Activated T-cell treated with anti-CD3 and anti-CD28 coated beads for 24 hours (primary cell): ENCODE data around the gene SUSD1.
"Not testable (repeated sequence)": the region's sequence is repeated elsewhere in the genome, so short reads cannot be mapped to it uniquely, and the experiment has no call there.

ENCODE experiments used
- DNase-seq: peaks from one replicate; pipeline ENCODE4 v3.0.0-alpha.2; 2020; ENCODE audit warnings: low read depth

The SUSD1 gene

GRCh38 chr9:112174965-112175795 is at the start of gene SUSD1:
SUSD1 (minus strand) TSS chr9:112175297; CDS start chr9:112175235, 62 bp downstream.
- no peak for DNase-seq

GRCh38 chr9:112224401-112225289 is 49.5 kb upstream of the SUSD1 start:
- no peak for DNase-seq

- DNase-seq: no peak
Observed at GRCh38 chr9:112218908-112219307, 43.8 kb upstream of the SUSD1 start.

GRCh38 chr9:112212926-112213325 is 37.8 kb upstream of the SUSD1 start:
- no peak for DNase-seq

- DNase-seq: no peak
Observed at GRCh38 chr9:112207451-112207850, 32.4 kb upstream of the SUSD1 start.

GRCh38 chr9:112203536-112203935 is 28.4 kb upstream of the SUSD1 start:
- no peak for DNase-seq

- no peak for DNase-seq
Observed at GRCh38 chr9:112200711-112201110, 25.6 kb upstream of the SUSD1 start.

- no peak for DNase-seq
Observed at GRCh38 chr9:112198646-112199045, 23.5 kb upstream of the SUSD1 start.

GRCh38 chr9:112194969-112195431 is 19.9 kb upstream of the SUSD1 start:
- no peak for DNase-seq

- DNase-seq: no peak
Observed at GRCh38 chr9:112193572-112194288, 18.6 kb upstream of the SUSD1 start.

GRCh38 chr9:112190320-112190719 is 15.2 kb upstream of the SUSD1 start:
- not testable (repeated sequence) for DNase-seq

GRCh38 chr9:112188884-112189283 is 13.8 kb upstream of the SUSD1 start:
- DNase-seq: no peak

GRCh38 chr9:112187404-112187803 is 12.3 kb upstream of the SUSD1 start:
- no peak for DNase-seq

- no peak for DNase-seq
Observed at GRCh38 chr9:112186695-112187094, 11.6 kb upstream of the SUSD1 start.

- DNase-seq: no peak
Observed at GRCh38 chr9:112184946-112185345, 9.8 kb upstream of the SUSD1 start.

- no peak for DNase-seq
Observed at GRCh38 chr9:112184221-112184620, 9.1 kb upstream of the SUSD1 start.

GRCh38 chr9:112180387-112180881 is 5.3 kb upstream of the SUSD1 start:
- peak; percentile 36 for DNase-seq

- no peak for DNase-seq
Observed at GRCh38 chr9:112179816-112180215, 4.7 kb upstream of the SUSD1 start.

- DNase-seq: no peak
Observed at GRCh38 chr9:112176524-112176923, 1.4 kb upstream of the SUSD1 start.

- no peak for DNase-seq
Observed at GRCh38 chr9:112175796-112176315, 759 bp upstream of the SUSD1 start.

- DNase-seq: peak; percentile 63
Observed at GRCh38 chr9:112174222-112174964, 704 bp downstream of the SUSD1 start.
